H1 (cell line): ENCODE results near the gene C20orf173. TPM values are rescaled to one million over a fixed set of nuclear protein-coding genes. Genes with fewer than 3 reads are reported as not detected.

Experiments
- CREB1 ChIP-seq: IDR thresholded peaks from 2 replicates; pipeline ENCODE4 v1.6.1; 2012; ENCODE audit warnings: inconsistent platforms
- POLR2A ChIP-seq, 2 experiments: IDR thresholded peaks; 1 replicate in 1 of 2; 2 replicates in 1 of 2; pipeline ENCODE4 v1.6.1; 2011; ENCODE audit warnings: low read depth in 2 of 2, low read length in 2 of 2, mild to moderate bottlenecking in 2 of 2; ENCODE audit errors: control extremely low read depth in 1 of 2
- SAP30 ChIP-seq: fragments of 300-600 bp; sonication (generic); IDR thresholded peaks from 2 replicates; pipeline ENCODE4 v1.7.1; 2012; ENCODE audit warnings: low read length, moderate library complexity, mild to moderate bottlenecking, inconsistent platforms; ENCODE audit not compliant: insufficient read depth, insufficient replicate concordance
- SRF ChIP-seq: IDR thresholded peaks from 2 replicates; pipeline ENCODE4 v1.6.1; 2011; ENCODE audit warnings: mild to moderate bottlenecking, low read depth, low read length, moderate library complexity
- polyA plus RNA-seq, 7 experiments: library from polyadenylated mRNA; depleted of rRNA in 3 of 7; stranded (reverse) in 5 of 7; unstranded in 2 of 7; fragments of >200 nt in 5 of 7; fragments of 200-250 nt in 2 of 7; gene quantifications; 1 replicate in 5 of 7; 2 replicates in 1 of 7; 4 replicates in 1 of 7; pipeline versions ENCODE4 v1.2.1 to v1.2.3, GENCODE V29; 2011 to 2013; ENCODE audit warnings: missing spikeins in 2 of 7, mixed read lengths in 2 of 7
- total RNA-seq: library from RNA; stranded (reverse); fragmentation: NEBNext Ultra II Directional; extraction: Animal tissue kit (Norgen Biotek cat#: 25700); gene quantifications from 2 replicates; pipeline ENCODE4 v1.2.1, GENCODE V29; 2021

C20orf173 gene
- total and polyA plus RNA-seq, 2 of the 8 experiments (the other 6 are each of a cell fraction or from before 2014, with no cell fraction given) = not detected

- TF ChIP-seq SRF (no peak), SAP30 (no peak), CREB1 (no peak), POLR2A (IDR thresholded peaks at IDR 0.05; ENCODE audit: control extremely low read depth in 1 of 2, low read depth in 2 of 2, low read length in 2 of 2) (no peak)
Measured at GRCh38 chr20:35552914-35553313, 23.5 kb upstream of the C20orf173 start (continued).
